ENCODE measurements around the gene MIS18A.
"Not testable (repeated sequence)": the region's sequence is repeated elsewhere in the genome, so short reads cannot be mapped to it uniquely, and the experiment has no call there.

The MIS18A gene

DNA sequence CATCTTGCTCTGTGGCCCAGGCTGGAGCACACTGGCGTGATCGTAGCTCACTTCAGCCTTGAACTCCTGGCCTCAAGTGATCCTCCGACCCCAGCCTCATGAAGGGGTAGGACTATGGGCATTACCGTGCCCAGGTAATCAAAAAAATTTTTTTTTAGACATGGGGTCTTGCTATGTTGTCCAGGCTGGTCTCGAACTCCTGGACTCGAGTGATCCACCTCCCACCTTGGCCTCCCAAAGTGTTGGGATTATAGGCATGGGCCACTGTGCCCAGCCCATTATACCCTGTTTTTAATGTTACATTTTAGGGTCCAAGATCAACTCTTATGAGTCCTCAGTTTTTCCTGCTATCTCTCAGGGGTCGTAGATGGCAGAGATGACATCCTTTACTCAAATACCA, 26.1 kb upstream of the MIS18A start:
- no peak for DNase-seq (ENCODE audit: low read depth)

DNA sequence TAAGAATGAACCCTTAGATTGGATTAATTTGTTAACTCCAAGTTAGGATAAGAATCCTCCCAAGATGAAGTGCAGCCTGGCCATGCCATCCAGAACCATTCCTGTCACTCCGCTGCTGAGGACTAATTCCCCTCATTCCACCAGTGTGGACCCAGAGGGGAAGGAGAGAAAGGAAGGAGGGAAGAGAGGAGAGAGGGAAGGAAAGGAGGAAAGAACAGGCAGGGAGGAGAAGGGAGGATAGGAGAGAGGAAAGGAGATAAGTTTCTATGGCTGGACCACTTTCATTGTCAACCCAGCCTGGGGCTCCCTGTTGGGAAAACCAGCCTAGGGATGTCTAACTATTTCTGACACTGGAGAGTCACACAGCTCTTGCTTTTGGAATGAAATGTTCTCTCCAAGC, 24.5 kb upstream of the MIS18A start:
- no peak for DNase-seq (ENCODE audit: low read depth)

DNA sequence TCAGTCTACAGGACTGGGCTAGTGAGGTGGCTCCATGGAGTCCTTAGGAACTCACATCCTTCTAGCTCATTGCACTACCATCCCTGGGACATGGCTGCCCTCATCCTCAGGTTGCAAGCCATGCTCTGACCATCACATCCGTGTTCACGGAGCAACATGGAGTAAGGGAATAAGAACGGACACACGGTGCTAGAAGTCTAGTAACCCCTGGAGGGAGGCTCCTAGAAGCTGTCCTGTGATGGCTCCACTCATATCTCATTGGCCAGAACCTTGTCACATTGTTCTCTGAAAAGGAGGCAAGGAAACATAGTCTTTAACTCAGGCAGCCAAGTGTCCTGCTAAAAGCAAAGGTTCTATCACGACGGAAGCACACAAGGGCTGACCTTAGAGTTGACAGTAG, 23.7 kb upstream of the MIS18A start:
- no peak for DNase-seq (ENCODE audit: low read depth)

DNA sequence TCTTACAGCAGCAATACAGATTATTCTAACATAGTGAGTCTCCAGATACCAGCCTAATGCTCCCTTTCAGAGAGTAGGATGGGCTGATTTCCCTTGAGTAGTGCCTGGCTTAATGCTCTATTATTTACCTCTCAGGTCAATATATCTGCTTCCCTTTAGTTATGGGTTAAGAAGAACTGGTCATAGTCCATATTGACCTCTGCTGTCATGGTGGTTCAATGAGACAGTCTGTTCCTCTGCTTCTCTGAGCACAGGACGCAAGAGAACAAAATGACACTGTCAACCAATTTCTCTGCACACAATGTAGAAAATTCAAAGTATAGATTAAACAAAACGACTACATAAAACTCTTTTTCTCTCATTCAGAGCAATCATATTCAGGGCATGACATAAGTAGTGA, 22.7 kb upstream of the MIS18A start:
- DNase-seq (ENCODE audit: low read depth) = no peak

DNA sequence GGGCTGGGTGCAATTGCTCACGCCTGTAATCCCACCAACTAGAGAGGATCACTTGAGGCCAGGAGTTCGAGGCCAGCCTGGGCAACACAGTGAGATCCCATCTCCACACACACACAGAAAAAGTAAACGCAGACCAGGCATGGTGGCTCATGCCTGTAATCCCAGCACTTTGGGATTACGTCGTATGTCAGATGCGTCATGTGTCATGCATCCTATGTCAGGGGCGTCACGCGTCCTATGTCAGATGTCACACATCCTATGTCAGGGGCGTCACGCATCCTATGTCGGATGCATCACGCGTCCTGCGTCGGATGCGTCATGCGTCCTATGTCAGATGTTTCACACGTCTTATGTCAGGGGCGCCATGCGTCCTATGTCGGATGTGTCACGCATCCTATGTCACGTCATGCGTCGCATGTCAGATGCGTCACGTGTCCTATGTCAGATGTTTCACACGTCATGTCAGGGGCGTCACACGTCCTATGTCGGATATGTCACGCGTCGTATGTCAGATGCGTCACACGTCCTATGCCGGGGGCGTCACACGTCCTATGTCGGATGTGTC, 21.4 kb upstream of the MIS18A start:
- no peak for DNase-seq (ENCODE audit: low read depth)

DNA sequence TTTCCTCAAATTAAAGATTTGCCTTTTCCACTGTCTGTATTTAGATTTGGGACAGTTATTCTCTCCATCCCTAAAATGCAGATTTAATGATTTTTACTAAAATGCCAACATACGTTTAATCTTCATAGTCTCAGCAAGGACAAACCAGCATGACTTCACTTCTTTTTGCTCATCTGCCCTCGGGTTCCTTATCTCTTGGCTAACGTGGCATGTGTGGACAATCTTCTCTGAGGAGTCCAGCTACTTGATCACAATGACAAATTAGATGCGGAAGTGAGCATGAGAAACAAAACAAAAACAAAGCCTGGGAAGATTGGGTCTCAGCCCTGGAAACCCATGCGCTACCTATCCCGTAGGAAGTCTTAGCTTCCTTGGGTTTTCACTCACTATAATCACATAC, 20.8 kb upstream of the MIS18A start:
- DNase-seq (ENCODE audit: low read depth) = no peak

DNA sequence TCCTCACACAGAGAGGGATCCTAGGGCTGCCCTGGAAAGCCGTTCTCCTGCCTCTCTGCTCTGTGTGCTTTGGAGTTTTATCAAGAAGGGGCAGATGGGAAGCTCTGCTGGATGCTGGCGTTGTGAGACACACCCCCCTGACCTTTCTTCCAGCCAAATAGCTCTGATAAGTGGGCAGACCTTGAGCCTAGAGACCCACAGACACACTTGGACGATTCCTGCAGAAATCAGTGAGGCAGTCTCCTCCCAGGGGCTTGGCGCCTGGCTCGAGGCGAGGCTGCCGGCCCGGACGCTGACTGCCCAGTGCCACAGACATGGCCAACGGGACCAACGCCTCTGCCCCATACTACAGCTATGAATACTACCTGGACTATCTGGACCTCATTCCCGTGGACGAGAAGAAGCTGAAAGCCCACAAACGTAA, 19.8 kb upstream of the MIS18A start, which contains the start of gene MRAP:
Gene MRAP, plus strand, starts transcription at position 198 of the 424 bp plus-strand sequence. Its CDS starts 117 bp downstream, at position 315.
- no peak for DNase-seq (ENCODE audit: low read depth)

DNA sequence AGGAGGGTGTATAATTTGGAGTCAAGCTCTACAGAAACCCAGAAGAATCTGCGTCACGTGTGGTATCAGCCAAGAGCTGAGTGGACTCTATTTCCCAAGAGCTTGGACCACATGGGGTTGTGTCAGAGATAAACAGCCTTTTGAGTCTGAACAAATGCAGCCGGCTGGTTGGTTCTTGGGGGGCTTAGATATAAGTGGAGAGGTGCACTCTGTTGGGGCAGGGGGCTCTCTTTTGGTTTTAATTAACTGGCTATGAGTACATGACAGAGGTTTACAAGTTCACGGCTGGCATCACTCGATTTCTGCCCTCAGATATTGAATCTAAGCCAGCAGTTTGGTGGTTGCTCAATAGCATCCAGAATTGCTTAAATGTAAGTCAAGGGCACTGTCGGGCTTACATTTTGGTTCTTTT, 19.3 kb upstream of the MIS18A start:
- no peak for DNase-seq (ENCODE audit: low read depth)

DNA sequence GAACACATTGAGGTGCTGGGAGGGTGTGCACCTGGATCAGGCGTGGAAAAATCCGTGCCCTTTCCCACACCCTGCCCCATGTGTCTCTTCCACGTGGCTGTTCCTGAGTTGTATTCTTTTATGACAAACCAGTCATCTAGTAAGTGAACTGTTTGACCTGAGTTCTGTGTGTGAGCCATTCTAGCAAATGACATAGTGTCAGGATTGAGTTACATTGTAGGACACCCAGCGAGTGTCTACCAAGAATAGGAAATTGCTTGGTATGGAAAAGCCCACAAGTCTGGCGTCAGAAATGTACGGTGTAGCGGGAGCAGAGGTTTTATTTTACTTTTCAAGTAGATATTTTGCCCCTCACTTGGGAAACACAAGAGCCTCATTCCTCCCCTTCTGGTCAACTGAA, 18.6 kb upstream of the MIS18A start:
- no peak for DNase-seq (ENCODE audit: low read depth)

DNA sequence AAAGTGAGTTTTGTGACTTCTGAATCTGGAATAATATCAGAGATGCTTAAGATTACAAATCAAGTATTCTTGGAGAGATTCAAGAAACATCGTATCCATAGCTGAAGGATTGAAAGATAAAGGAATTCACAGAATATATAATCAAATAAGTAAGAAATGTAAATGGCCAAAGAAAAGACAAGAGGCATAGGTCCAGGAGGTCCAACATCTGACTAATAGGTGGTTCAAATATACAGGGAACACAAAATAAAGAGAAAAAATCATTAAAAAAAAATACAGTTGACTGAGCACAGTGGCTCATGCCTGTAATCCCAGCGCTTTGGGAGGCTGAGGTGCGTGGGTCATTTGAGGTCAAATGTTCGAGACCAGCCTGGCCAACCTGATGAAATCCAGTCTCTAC, 6.6 kb upstream of the MIS18A start:
- no peak for DNase-seq (ENCODE audit: low read depth)

DNA sequence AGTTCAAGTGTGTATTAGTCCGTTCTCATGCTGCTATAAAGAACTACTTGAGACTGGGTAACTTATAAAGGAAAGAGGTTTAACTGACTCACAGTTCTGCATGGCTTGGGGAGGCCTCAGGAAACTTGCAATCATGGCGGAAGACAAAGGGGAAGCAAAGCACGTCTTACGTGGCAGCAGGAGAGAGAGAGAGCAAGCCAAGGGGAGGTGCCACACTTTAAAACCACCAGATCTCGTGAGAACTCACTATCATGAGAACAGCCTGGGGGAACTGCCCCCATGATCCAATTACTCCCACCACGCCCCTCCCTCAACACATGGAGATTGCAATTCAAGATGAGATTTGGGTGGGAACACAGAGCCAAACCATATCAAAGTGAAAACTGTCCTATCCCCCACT, 4.1 kb upstream of the MIS18A start:
- no peak for DNase-seq (ENCODE audit: low read depth)

DNA sequence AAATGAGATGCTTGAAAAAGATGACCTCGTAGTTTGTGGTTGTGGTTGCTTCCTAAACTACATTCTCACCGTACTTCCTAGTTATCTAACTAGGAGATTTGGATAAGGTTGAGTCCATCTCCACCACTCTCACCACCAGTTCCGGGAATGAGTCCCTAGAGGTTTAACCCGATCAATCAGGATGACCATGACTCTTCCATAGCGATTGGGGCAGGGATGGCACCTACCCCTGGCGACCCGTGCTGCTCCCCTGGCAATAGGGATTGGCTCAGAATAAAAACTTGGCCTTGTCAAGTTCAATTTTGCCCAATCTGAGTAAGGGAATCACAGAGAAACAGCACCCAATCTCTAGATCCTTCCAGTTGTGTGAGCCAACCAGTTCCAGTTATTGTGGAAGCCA, 2.7 kb upstream of the MIS18A start:
- DNase-seq (ENCODE audit: low read depth) = no peak

DNA sequence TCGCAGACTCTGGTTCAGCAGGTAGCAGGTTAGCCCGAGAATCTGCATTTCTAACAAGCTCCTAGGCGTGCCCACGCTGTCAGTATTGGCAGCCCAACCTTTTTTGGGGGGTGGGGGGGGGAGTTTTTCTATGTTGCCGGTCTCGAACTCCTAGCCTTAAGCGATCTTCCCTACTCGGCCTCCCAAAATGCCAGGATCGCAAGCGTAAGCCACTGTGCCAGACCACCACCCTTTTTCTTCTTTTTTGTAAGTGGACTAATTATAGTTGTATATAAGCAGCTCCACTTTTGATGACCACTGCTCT, 480 bp upstream of the MIS18A start:
- no peak for DNase-seq (ENCODE audit: low read depth)

DNA sequence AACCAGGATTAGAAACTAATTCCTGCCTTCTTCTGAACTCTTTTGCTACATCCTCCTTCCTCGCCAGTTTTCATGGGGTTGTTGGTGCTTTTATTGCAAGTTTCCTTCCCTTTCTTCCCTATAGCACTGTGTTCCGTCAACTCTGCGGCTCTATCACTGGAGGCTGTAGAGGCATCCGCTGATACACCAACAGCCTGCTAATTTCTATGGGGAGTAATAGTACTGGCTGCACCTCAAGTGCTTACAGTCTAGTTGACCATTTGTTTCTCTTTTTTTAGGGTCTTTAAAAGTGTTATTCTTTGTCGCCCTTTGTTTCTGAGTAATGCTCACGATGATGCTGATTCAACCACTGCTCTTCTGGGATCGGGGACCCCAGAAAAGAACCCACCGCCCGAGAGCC, 746 bp downstream of the MIS18A start:
- DNase-seq (ENCODE audit: low read depth) = no peak

DNA sequence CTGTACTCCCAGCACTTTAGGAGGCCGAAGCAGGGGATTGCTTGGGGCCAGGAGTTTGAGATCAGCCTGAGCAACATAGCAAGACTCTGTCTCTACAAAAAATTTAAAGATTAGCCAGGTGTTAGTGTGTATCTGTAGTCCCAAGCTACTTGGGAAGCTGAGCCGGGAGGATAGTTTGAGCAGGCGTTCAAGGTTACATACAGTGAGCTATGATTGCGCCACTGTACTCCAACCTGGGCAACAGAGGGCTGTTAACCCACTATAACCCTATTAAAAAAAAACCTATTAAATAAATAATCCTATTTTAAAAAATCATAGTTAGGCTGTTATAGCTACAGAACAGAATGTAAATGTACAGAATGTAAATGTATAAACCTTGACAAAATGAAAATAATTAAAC, 2.2 kb downstream of the MIS18A start:
- DNase-seq (ENCODE audit: low read depth) = no peak

DNA sequence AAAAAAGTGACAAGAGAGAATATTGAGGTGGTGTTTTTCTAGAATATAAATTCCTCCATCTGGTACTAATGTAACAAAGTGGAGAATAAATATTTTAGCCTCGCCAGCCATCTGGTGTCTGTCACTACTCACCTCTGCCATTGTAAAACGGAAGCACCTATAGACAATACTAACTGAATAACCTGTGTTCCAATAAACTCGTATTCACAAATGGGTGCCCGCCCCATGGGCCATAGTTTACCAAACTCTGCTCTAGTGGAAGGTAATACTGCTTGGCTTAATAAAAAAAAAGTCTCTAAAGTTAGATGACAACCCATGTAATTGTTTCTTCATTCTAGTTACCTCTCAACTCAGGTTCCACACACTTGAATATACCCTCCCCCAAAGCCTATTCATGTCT, 8.1 kb downstream of the MIS18A start:
- no peak for DNase-seq (ENCODE audit: low read depth)

DNA sequence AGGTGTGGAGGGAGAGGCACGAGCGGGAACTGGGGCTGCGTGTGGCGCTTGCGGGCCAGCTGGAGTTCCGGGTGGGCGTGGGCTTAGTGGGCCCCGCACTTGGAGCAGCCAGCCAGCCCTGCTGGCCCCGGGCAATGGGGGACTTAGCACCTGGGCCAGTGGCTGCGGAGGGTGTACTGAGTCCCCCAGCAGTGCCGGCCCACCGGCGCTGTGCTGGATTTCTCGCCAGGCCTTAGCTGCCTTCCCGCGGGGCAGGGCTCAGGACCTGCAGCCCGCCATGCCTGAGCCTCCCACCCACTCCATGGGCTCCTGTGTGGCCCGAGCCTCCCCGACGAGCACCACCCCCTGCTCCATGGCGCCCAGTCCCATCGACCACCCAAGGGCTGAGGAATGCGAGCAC, 13.5 kb downstream of the MIS18A start:
- DNase-seq (ENCODE audit: low read depth) = not testable (repeated sequence)

DNA sequence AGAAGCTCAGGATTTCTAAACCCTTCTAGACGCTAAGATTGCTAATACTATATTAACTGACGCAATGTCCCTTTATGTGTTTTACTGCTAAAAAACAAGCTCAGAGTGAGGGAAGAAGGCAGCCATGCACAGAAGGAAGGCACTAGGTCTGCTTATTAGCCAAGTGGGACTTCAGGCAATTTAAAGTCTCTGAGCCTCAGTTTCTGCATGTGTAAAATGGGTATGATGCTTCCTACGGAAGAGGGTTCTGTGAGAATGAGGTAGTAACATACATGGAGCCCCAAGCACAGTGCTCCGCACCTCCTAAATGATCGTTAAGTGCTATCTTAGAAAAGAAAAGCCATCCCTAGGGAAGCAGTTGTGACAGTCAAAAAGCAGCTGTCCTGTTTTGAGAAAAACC, 16.9 kb downstream of the MIS18A start:
- DNase-seq (ENCODE audit: low read depth) = no peak

DNA sequence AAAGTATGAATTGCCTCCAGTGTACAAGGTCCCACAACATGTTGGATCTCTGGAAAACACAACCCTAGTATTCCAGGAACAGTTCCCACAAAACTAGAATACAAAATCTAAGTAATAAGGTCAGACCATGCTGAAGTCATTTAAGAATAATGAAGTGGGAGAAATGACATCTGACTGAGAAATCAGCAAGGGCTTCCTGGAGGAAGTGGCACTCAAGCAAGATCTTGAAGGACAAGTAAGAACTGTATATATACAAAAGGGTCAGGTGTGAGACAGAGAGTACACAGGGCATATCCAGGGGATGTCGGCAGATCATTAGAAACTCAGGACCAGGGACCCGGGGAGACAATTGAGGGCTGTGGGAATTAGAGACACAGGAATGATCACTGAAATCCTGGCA, 18.7 kb downstream of the MIS18A start:
- DNase-seq (ENCODE audit: low read depth) = no peak

DNA sequence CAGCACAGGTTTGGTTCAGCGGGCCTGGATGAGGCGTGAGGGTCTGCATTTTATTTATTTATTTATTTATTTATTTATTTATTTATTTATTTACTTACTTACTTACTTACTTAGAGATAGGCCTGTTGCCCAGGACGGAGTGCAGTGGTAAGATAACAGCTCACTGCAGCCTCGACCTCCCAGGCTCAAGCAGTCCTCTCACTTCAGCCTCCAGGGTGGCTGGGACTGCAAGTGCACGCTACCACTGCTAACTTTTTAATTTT, 20.1 kb downstream of the MIS18A start:
- DNase-seq (ENCODE audit: low read depth) = not testable (repeated sequence)

DNA sequence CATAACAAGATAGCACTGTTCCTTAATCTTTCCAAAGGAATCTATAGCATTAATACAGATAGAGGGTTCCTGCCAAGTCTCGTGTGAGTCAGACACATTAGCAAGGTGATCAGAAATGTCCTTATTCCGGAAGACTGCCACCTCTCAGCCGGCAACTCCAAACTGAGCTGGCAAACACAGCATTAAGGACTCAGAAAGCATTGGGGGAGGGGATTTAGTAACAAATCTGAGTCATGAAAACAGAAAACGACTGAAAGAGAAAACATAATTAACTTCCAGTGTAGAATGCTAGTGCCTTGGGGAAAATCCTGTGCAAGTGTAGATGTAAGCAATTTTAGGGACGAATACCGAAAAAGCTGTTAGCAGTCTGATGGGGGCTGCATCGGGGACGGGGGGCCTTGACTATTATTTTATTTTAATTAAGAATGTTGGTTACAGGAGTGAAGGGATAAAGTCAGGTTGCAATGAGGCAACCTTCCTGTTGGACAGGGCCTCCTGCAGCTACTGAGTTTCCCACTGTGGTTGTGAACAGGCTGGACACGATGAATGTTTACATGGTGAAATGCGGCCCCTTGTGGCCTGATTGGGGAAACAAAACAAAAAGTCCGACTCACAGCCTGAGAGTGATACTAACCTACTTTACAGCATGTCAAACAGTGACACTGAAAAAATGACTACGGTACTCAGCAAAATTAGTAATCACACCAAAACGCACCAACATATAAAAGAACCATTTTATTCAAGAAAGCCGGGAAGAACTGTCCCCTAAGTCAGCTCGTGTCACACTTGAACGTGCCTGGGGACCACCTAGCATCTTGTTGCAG, 20.7 kb downstream of the MIS18A start:
- no peak for DNase-seq (ENCODE audit: low read depth)

DNA sequence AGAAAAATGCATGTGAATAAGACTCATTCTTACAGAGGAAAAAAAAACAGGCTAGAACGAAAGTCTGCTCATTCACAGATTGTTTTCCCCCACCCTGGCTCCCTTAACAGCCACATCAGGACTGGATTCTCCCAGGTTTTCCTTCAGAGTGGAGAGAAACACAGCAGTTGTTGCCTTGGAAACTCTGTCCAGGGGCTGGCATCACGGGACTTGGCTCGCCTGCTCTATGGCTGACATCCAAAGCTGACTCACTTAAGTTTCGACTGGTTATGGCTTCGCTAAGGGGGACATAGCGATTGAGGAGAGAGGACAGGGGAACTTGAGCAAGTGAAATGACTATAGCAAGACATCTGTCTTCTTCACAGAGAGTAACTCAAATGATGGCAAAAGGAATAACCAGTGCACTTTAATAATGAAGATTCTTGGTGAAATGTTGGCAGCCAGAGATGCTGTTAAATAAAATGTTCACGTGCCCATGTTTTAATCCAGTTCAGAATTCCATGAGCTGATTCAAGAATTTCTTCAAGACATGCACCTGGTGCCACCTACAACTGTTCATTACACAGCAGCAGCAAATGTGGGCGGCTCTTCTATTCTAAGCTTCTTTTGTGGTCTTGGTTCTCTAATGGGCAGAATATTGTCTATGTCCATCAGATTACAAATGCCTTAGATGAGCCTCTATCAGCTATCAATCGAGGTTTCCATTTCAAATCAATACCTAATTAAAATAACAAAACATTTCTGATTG, 21.8 kb downstream of the MIS18A start:
- DNase-seq (ENCODE audit: low read depth) = no peak

DNA sequence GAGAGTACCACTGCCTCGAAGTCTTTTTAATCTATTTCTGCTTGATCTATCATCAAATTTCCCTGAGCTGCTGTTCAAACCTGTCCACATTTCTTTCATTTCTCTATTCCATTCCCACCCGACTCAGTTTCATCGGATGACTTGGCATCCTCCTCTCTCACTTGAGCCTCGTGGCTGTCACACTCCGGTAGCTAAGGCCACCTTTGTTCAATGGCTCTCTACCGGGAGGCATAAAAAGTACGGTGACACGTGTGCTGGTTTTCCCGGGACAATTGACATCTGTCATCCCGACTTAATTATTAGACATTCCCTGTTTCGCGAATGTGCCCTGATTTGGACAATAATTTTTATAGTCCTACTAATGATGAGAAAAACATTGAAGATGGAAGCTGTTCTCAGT, 22.6 kb downstream of the MIS18A start:
- DNase-seq (ENCODE audit: low read depth) = no peak

DNA sequence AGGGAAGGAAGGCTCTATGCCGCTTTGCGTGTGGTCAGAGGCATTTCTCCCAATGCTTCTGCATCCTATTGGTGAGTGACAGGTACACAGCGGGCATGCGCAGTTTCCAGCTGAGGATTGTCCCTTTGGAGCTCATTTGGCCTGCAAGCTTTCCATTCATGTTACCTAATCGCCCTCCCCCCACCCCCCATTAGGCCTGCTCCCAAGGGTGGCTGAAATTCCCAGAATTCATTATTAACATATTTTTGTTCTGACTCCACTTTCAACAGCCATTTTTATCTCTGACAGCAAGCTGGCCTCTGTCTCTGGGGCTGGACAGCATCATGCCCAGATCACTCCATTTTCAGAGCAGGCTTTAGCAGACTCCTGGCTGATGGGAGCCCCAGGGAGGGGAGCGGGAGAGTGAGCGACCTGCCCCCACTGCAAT, 25.6 kb downstream of the MIS18A start:
- no peak for DNase-seq (ENCODE audit: low read depth)

All from stimulated activated CD8-positive, alpha-beta memory T cell treated with anti-CD3 and anti-CD28 coated beads, Interleukin-15, amount 100 ng/mL, for 1 hour (primary cell).